ENCODE results near the gene PLPP7. TPM values are rescaled to one million over a fixed set of nuclear protein-coding genes. Genes with fewer than 3 reads are reported as not detected.
A peak's percentile ranks its signal among the peaks of the same experiment; 100 is the strongest.
"Not testable (repeated sequence)": the region's sequence is repeated elsewhere in the genome, so short reads cannot be mapped to it uniquely, and the experiment has no call there.

The PLPP7 gene
- total RNA-seq, 1 donor from 2014 or later, result 11.8 TPM

- H3K36me3 ChIP-seq, result no peaks in the 10 kb centered on the region
- intact Hi-C loops (cut with DNase I), result no loop called here
- H3K9me3 ChIP-seq, result no peaks in the 10 kb centered on the region
- H3K27me3 ChIP-seq, result no peaks in the 10 kb centered on the region
- TF ChIP-seq POLR2A (IDR thresholded peaks at IDR 0.05) (no peak), POLR2AphosphoS5 (IDR thresholded peaks at IDR 0.05; ENCODE audit: insufficient read depth in 1 of 2, low read depth in 1 of 2) (no peak)
- TF ChIP-seq, protein P1, sequence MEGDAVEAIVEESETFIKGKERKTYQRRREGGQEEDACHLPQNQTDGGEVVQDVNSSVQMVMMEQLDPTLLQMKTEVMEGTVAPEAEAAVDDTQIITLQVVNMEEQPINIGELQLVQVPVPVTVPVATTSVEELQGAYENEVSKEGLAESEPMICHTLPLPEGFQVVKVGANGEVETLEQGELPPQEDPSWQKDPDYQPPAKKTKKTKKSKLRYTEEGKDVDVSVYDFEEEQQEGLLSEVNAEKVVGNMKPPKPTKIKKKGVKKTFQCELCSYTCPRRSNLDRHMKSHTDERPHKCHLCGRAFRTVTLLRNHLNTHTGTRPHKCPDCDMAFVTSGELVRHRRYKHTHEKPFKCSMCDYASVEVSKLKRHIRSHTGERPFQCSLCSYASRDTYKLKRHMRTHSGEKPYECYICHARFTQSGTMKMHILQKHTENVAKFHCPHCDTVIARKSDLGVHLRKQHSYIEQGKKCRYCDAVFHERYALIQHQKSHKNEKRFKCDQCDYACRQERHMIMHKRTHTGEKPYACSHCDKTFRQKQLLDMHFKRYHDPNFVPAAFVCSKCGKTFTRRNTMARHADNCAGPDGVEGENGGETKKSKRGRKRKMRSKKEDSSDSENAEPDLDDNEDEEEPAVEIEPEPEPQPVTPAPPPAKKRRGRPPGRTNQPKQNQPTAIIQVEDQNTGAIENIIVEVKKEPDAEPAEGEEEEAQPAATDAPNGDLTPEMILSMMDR (IDR thresholded peaks at IDR 0.05), result no peak
- no peak overlapping the region for H3K4me3 ChIP-seq
- peak overlapping the region; percentile 36 for H3K27ac ChIP-seq
- DNase-seq (ENCODE audit: extremely low spot score in 2 of 2), result no peak
- peaks cover 13% of the 10 kb centered on the region for H3K4me1 ChIP-seq
These were observed 19.1 kb upstream of the PLPP7 start for GRCh38 chr9:131270171-131271015.

DNA sequence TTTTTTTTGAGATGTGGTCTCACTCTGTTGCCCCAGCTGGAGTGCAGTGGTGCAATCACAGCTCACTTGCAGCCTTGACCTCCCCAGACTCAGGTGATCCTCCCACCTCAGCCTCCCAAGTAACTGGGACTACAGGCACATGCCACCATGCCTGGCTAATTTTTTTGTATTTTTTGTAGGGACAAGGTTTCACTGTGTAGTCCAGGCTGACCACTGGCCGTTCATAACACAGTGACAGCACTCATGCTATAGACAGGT, 18.6 kb upstream of the PLPP7 start:
- H3K4me3 ChIP-seq; intact Hi-C loops (cut with DNase I): not testable (repeated sequence)

GRCh38 chr9:131271506-131271931, 18.0 kb upstream of the PLPP7 start:
- TF ChIP-seq, protein P1 (IDR thresholded peaks at IDR 0.05), result no peak
- no peak for TF ChIP-seq POLR2A (IDR thresholded peaks at IDR 0.05)
- no peak for TF ChIP-seq POLR2AphosphoS5 (IDR thresholded peaks at IDR 0.05; ENCODE audit: insufficient read depth in 1 of 2, low read depth in 1 of 2)
- Histone ChIP-seq H3K4me1 (peaks cover 4% of the 10 kb centered on the region), H3K4me3 (no peak overlapping the region), H3K27me3 (no peaks in the 10 kb centered on the region), H3K9me3 (no peaks in the 10 kb centered on the region), H3K36me3 (no peaks in the 10 kb centered on the region), H3K27ac (peak overlapping the region; percentile 25)
- no peak for DNase-seq (ENCODE audit: extremely low spot score in 2 of 2)
- intact Hi-C loops (cut with DNase I), result no loop called here

More for the DNA sequence above, 18.6 kb upstream of the PLPP7 start:
- not testable (repeated sequence) for DNase-seq (ENCODE audit: extremely low spot score in 2 of 2); H3K9me3 ChIP-seq; H3K36me3 ChIP-seq; H3K27me3 ChIP-seq
- peak overlapping the region; percentile 25 for H3K27ac ChIP-seq
- peaks cover 10% of the 10 kb centered on the region for H3K4me1 ChIP-seq

- intact Hi-C loops (cut with DNase I), result no loop called here
- Histone ChIP-seq H3K4me1 (no peaks in the 10 kb centered on the region), H3K27ac (no peak overlapping the region), H3K4me3 (no peak overlapping the region), H3K36me3 (no peaks in the 10 kb centered on the region), H3K27me3 (no peaks in the 10 kb centered on the region), H3K9me3 (no peaks in the 10 kb centered on the region)
- no peak for DNase-seq (ENCODE audit: extremely low spot score in 2 of 2)
- TF ChIP-seq POLR2AphosphoS5 (IDR thresholded peaks at IDR 0.05; ENCODE audit: insufficient read depth in 1 of 2, low read depth in 1 of 2) (no peak), POLR2A (IDR thresholded peaks at IDR 0.05) (no peak)
- TF ChIP-seq, protein P1 (IDR thresholded peaks at IDR 0.05), result no peak
These were observed 17.3 kb upstream of the PLPP7 start for GRCh38 chr9:131272212-131272611.

GRCh38 chr9:131273146-131273855, 16.2 kb upstream of the PLPP7 start:
- intact Hi-C loops (cut with DNase I), result no loop called here
- Histone ChIP-seq H3K9me3 (no peaks in the 10 kb centered on the region), H3K27me3 (no peaks in the 10 kb centered on the region), H3K36me3 (no peaks in the 10 kb centered on the region), H3K27ac (peak overlapping the region; percentile 58), H3K4me3 (peak overlapping the region in 1 of 2 donors; percentile 64), H3K4me1 (no peaks in the 10 kb centered on the region)
- TF ChIP-seq POLR2A (IDR thresholded peaks at IDR 0.05) (no peak), POLR2AphosphoS5 (IDR thresholded peaks at IDR 0.05; ENCODE audit: insufficient read depth in 1 of 2, low read depth in 1 of 2) (no peak)
- TF ChIP-seq, protein P1 (IDR thresholded peaks at IDR 0.05), result no peak
- DNase-seq (ENCODE audit: extremely low spot score in 2 of 2), result no peak
